ENCODE results near the gene NAALADL1.

NAALADL1 gene

GRCh38 chr11:65058419-65059054 is at the start of gene NAALADL1:
NAALADL1 (minus strand) TSS chr11:65058553; CDS start chr11:65058521, 32 bp downstream.
- H3K4me3 ChIP-seq (replicated peaks in 1 of 2; ENCODE audit: low read depth in 2 of 2, low read length in 2 of 2) = no peak within 1 kb of the TSS
- TF ChIP-seq CTCF (IDR thresholded peaks at IDR 0.05; ENCODE audit: low read depth, low read length) = no peak
- no peak for DNase-seq (ENCODE audit: low read depth in 2 of 2)

GRCh38 chr11:65107751-65108468 is 49.6 kb upstream of the NAALADL1 start:
- no peak for DNase-seq (ENCODE audit: low read depth in 2 of 2)
- no peak overlapping the region for H3K4me3 ChIP-seq (replicated peaks in 1 of 2; ENCODE audit: low read depth in 2 of 2, low read length in 2 of 2)
- TF ChIP-seq CTCF (IDR thresholded peaks at IDR 0.05; ENCODE audit: low read depth, low read length) = no peak

GRCh38 chr11:65107078-65107477 is 48.7 kb upstream of the NAALADL1 start:
- DNase-seq (ENCODE audit: low read depth in 2 of 2) = no peak
- H3K4me3 ChIP-seq (replicated peaks in 1 of 2; ENCODE audit: low read depth in 2 of 2, low read length in 2 of 2) = no peak overlapping the region
- no peak for TF ChIP-seq CTCF (IDR thresholded peaks at IDR 0.05; ENCODE audit: low read depth, low read length)

- TF ChIP-seq CTCF (IDR thresholded peaks at IDR 0.05; ENCODE audit: low read depth, low read length) = no peak
- DNase-seq (ENCODE audit: low read depth in 2 of 2) = no peak
Observed at GRCh38 chr11:65104628-65105027, 46.3 kb upstream of the NAALADL1 start.

GRCh38 chr11:65103476-65103875 is 45.1 kb upstream of the NAALADL1 start:
- H3K4me3 ChIP-seq (replicated peaks in 1 of 2; ENCODE audit: low read depth in 2 of 2, low read length in 2 of 2) = no peak overlapping the region
- TF ChIP-seq CTCF (IDR thresholded peaks at IDR 0.05; ENCODE audit: low read depth, low read length) = no peak
- no peak for DNase-seq (ENCODE audit: low read depth in 2 of 2)

More at GRCh38 chr11:65104628-65105027, 46.3 kb upstream of the NAALADL1 start:
- H3K4me3 ChIP-seq (replicated peaks in 1 of 2; ENCODE audit: low read depth in 2 of 2, low read length in 2 of 2) = no peak overlapping the region

GRCh38 chr11:65102142-65103095 is 44.1 kb upstream of the NAALADL1 start:
- H3K4me3 ChIP-seq (replicated peaks in 1 of 2; ENCODE audit: low read depth in 2 of 2, low read length in 2 of 2) = no peak overlapping the region
- peak; percentile 20 to 46 for DNase-seq (ENCODE audit: low read depth in 2 of 2)
- TF ChIP-seq CTCF (IDR thresholded peaks at IDR 0.05; ENCODE audit: low read depth, low read length) = no peak

All from cardiac fibroblast (primary cell).